GM18526 (cell line): ENCODE data around the gene OPTC.

ENCODE experiments used
- POLR2A ChIP-seq: IDR thresholded peaks from 3 replicates; pipeline ENCODE4 v1.6.1; 2011; ENCODE audit not compliant: insufficient read length; ENCODE audit errors: extremely low read depth

OPTC gene

DNA sequence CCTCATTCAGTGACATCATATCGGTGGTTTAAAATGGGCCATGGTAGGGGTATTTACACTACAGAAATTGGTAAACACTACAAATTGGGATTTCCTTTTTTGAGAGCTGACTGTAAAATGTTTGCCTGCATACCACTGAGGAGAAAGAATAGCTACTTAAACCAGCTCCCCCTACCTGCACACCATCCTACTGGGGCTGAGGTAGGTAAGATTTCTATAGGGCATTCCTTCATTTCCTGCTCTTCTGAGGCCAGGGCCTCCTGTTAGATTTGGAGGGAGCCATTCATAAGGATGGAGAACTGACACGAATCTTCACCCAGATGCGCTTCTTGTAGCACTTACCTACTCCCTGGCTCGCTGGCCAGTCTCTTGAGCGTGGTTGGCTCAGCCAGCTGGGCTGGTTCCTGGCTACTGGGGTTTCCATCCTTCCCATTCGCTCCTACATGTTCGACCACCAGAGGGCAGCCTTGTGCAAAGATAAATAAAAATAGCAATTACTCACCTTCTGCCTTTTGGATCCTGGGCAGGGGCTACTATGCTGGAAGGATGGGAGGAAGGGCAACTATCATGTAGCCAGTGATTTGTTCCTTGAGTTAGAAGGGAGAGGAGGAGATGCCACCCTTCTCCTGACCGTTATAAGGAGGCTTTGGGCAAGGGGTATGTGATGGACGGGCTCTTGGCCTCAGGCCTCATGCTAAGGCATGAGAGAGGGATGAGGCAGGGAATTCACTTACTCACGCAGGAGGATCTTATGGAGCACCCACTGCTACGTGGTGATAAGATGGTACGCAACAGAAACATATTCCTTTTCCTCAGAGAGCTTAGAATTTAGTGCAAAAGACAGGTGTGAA is 10.7 kb downstream of the OPTC start:
- TF ChIP-seq POLR2A = no peak

DNA sequence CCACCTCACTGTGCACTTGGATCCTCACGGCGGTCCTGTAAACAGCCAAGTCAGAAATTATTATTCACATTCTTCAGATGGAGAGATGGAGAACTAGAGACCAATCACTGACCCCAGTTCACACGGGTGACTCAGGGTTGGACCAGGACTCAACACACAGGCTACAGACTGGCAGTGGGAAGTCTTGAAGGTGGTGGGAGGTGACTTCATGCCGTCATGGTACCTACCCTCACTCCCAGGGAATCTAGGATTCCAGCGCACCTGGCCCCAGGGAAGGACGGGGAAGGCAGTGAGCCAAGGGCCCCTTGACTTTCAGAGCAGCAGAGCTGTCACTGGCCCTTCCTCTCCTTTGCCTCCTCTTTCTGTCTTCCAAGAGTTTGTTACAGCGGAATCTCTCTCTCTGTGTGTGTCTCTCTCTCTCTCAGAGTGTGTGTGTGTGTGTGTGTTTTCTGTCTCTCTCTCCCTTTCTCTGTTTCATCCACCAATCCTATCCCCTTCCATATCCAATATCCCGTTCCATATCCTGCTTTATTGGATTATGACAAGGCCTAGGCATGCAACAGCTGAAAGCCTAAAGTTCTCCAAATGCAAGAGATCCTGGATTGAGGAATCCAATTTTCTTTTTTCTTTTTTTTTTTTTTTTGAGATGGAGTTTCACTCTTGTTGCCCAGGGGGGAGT is 11.7 kb downstream of the OPTC start:
- TF ChIP-seq POLR2A = no peak

DNA sequence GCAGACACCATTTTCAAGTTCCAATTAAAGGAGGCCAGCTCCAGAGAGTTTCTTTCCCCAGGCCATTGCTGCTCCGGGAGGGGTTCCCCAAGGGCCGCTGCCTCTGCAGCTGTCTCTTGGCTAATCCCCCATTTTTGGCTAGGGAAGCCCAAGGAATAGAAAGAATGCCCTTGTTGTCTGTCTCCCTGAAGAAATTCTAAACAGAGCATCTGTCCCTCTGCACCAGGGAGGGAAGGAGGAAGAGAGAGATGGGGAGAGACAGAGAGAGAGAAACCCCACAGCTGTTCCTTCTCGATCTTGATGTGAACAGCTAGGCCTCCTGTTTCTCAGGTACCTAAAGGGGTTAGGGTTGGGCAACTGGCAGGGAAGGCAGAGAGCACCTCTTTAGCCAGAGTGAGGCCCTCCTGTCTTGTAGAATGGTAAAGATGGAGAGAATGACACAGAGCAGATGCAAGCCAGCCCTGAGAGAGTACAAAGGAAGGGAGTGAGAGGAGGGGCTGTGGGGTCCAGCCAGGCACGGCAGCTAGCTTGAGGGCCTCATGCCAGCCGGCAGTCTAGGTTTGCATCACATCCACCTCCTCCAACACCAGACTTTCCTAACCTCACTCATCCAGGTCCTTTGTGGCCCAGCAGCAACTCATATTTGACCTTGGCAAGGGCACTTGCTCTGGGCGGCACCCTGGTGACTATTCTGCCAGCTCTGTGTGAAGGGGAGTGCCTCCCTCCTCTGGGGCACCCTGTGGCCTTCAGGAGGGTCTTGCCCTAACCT is 13.1 kb downstream of the OPTC start:
- no peak for TF ChIP-seq POLR2A

DNA sequence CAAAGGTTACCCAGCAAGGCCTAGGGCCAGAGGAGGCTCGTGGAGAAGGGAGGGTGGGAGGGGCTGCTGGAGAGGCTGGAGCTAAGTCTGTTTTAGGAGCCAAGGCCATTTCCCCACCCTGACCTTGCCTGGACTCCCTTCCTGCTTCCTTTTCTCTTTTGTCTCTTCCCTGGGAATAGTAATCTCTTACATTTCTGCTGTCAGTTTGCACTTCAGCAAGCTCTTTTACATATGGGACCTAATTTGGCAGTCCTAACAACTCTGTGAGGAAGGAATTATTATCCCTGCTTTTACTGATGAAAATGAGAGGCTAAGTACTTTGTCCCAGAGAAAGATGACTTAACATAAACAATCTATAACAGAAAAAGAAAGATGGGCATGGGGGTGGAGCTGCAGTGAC is 13.8 kb downstream of the OPTC start:
- no peak for TF ChIP-seq POLR2A

DNA sequence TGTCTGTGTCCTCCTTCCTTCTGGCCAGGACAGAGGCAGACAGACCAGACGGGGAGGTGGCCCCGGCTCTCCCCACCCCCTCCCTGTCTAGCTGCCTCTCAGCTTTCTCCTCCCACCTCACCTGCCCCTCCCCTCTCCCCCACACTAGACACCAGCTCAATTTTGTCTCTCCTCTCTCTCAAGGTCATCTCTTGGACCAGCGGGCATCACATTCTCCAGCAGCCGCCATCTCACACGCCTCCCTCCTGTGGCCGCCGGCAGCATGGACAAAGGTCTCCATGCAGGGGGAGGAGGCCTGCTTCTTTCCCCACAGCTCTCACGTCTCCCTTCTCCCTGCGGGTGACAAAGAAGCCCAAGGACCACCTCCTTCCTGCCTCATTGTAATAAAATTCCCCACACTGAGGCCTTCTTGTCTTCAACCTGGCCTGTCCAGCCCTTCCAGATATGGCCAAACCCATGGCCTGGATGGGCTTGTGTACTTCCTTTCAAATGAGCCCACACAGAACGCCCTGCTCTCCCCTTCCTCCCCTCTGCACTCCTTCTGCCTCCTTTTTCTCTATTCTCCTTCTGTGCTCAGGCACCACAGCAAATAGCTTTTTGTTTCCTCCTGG is 14.6 kb downstream of the OPTC start:
- TF ChIP-seq POLR2A = no peak

DNA sequence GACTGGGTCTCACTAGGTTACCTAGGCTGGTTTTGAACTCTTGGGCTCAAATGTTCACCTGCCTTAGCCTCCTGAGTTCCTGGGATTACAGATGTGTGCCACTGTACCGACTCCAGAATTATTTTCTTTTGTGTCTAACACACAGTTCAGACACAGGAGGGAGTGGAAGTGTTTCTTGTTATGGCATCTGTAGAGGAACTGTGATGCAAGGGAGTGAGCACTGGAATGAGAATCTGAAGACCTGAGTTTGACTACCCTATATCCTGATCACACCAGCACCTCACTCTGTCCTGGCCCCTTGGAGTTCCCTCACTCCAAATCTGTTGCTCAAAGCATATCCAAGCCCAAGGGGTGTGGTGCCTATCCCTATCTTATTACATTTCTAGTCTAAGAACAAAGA is 15.2 kb downstream of the OPTC start:
- TF ChIP-seq POLR2A = no peak

DNA sequence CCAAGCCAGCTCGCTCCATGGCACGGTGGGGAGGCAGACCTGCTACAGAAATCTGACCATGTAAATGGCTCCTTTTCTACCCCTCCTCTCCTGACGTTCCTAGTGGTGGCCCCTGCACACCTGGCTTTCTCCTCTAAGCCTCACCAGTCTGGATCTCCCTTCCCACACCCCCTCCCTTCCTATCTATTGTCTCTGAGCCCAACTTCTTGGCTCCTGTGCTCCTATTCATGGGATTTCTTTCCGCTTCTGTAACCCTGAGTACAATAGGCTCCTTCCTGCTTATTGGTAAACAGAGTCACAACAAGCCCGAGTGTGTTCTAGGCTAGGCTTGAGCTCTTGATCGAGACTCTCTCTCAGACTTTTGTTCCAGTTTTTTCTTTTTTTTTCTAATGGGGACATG is 17.6 kb downstream of the OPTC start:
- no peak for TF ChIP-seq POLR2A

DNA sequence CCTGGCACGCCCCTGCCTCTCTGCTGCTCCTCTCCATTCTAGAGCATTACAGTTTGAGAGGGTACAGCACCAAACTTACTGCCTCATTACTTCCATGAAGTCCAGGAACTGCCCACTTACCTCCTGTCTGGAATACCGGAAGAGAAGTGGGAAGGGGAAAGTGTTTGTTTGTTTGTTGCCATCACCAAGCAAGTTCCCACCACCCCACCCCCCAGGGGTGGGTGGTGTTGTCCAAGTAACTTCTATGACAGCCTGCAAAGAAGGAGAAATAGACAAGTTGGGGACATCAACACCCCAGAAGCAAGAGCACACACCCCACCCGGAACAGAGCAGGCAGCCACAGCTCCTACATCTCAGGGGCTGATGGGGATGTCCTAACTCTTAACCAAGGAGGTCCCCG is 18.0 kb downstream of the OPTC start:
- TF ChIP-seq POLR2A = no peak

DNA sequence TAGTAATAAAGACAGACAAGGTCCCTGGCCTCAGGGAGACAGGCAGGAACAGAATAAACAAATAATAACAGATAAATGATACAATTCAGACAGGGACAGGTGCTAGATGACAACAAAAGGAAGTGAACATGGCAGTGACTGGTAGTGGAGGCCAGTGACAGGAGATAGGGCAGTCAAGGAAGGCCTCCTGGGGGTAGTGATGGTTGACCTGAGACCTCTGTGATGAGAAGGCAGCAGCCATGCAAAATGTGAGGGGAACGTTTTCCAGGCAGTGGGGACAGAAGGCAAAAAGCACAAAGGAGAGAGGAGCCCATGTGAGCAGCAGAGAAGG is 18.5 kb downstream of the OPTC start:
- TF ChIP-seq POLR2A = no peak

DNA sequence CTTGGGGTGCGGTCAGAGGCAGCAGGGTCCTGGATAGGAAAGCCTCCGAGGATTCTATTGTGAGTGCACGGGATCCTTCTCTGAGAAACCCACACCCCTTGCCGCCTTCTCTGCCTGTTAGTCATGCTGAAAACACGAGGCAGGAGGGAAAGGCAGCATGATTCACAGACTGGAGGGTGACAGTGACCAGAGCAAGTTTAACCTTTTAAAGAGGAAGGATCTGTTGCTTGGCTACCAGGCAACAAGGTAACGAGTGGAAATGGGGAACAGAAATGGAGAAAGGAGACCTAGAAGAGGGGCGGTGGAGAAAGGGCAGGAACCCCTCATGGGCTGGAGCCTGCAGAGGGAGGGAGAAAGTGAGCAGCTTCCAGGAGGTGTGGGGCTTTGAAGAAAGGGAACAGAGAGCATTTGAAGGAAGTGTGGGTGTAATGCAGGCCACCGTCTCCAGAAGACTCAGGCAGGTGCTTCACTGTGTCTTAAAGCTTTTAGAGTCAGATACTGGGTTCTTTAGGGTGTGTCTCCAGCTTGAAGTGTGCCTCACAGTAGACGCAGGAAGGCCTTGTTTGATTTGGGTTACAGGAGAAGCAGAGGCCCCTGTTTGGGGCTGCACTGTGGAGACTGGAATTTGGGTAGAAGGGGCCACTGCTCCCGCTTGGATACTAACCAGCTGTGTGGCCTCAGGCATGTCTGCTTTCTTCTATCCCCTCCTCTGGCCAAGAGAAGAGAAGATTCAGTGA is 19.1 kb downstream of the OPTC start:
- TF ChIP-seq POLR2A = no peak

DNA sequence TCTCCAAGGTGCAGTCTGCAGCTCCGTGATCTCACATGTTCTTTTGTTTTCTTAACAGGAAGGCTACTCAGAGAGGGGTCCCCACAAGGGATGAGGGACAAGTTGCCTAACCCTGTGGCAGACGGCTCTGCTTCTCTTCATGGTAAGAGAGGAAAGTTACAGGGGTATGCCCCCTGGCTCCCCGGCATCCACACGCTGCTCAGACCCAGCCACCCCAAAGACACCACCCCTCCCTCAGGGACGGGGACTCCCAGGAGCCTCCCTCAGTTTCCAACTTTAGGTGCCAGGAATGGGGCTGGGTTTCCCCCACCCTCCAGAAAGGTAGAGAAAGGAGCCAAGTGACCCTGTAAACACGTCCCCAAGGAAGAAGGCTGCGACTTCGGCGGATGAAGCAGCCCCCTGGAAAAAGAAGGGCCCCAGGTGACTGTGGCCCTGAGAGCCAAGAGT is 19.7 kb downstream of the OPTC start:
- no peak for TF ChIP-seq POLR2A

DNA sequence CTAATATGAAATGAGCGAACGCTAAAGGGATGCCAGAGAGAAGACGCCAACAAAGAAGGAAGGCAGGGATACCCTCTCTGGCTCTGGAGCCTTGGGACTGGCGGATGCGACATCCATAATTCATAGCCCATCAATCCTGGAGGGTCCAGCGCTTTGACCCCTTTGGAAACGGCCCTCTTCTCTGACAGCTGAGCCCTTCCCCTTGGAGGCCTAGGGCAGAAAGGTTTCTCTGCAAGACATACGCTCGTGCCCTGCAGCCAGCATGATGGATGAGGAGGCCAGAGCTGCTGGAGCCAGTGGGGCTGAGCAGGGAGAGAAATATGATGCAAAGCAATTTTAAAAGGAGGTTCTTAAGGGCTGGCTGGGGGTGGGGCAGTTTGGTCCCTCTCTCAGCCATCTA is 22.2 kb downstream of the OPTC start:
- TF ChIP-seq POLR2A = no peak

DNA sequence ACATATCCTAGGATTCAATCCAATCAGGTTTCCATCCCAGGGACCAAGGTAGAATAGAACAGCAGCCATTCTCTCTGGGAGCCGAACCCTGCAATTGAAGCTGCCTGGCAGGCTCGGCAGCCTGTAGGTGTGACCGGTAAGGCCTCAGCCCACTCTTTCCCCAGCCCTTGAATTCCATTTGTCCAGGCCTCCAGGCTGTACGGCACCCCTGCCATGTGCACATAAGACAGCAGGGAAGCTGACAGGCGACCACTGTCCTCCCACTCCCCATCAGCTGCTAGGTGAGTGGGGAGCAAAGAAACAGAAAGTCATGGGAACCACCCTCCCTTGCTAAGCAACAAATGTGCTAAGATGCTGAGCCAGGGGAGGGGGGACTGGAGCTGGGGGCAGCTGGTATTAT is 23.0 kb downstream of the OPTC start:
- no peak for TF ChIP-seq POLR2A

DNA sequence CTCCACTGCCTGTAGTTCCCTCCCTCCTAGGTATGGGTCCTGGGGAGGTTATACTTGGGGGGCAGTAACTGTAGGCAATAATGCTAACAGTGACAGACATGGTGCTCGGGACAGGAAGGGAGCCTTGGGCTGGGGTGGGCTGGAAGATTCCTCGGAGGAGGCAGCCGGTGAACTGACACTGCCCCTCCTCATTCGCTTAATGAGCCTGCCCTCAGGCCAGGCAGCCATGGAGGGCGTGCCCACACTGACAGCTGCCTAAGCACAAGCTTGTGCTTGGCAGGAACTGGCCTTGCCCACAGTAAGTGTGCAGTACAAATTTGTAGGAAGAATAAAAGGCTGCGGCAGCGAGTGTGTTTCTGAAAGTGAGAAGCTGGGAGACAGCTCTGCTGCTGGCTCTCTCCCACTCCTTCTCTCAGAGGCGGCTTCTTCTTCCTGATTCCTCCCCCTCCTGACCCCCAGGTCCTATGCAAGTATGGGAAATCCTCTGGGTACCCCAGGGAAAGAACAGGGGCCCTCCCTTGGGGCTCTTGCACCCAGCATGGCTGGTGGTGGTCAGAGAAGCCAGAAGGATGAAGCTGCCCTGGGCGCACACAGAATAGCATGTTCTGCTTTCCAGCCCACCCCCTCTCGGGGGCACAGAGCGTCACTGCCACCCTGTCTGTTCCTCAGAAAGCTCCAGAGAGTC is 23.6 kb downstream of the OPTC start:
- TF ChIP-seq POLR2A = no peak
